ENCODE data around the gene ZDHHC14.

The ZDHHC14 gene

GRCh38 chr6:157520117-157520406 lies 139.1 kb downstream of the ZDHHC14 start:
- Histone ChIP-seq H3K9me3 (ENCODE audit: control insufficient read depth, insufficient read depth, low read length) (no peaks in the 10 kb centered on the region), H3K4me1 (ENCODE audit: control insufficient read depth, insufficient read depth, low read length) (no peaks in the 10 kb centered on the region), H3K9ac (ENCODE audit: low read depth, low read length) (no peak overlapping the region), H3K27me3 (ENCODE audit: control insufficient read depth, insufficient read depth, low read length) (no peaks in the 10 kb centered on the region), H3K4me3 (ENCODE audit: low read depth, low read length) (no peak overlapping the region), H3K36me3 (ENCODE audit: control insufficient read depth, insufficient read depth, low read length) (no peaks in the 10 kb centered on the region), H3K27ac (ENCODE audit: low read depth, low read length) (no peak overlapping the region)

GRCh38 chr6:157520596-157521361 lies 139.8 kb downstream of the ZDHHC14 start:
- H3K4me3 ChIP-seq (ENCODE audit: low read depth, low read length): no peak overlapping the region
- no peaks in the 10 kb centered on the region for H3K36me3 ChIP-seq (ENCODE audit: control insufficient read depth, insufficient read depth, low read length)
- no peak overlapping the region for H3K27ac ChIP-seq (ENCODE audit: low read depth, low read length)
- H3K4me1 ChIP-seq (ENCODE audit: control insufficient read depth, insufficient read depth, low read length): no peaks in the 10 kb centered on the region
- H3K9me3 ChIP-seq (ENCODE audit: control insufficient read depth, insufficient read depth, low read length): no peaks in the 10 kb centered on the region
- H3K9ac ChIP-seq (ENCODE audit: low read depth, low read length): no peak overlapping the region
- H3K27me3 ChIP-seq (ENCODE audit: control insufficient read depth, insufficient read depth, low read length): no peaks in the 10 kb centered on the region

- no peak overlapping the region for H3K27ac ChIP-seq (ENCODE audit: low read depth, low read length)
- no peaks in the 10 kb centered on the region for H3K27me3 ChIP-seq (ENCODE audit: control insufficient read depth, insufficient read depth, low read length)
These were observed 140.7 kb downstream of the ZDHHC14 start for GRCh38 chr6:157521362-157522335.

GRCh38 chr6:157522472-157522871 lies 141.5 kb downstream of the ZDHHC14 start:
- H3K27me3 ChIP-seq (ENCODE audit: control insufficient read depth, insufficient read depth, low read length): no peaks in the 10 kb centered on the region

More at GRCh38 chr6:157521362-157522335, 140.7 kb downstream of the ZDHHC14 start:
- Histone ChIP-seq H3K36me3 (ENCODE audit: control insufficient read depth, insufficient read depth, low read length) (no peaks in the 10 kb centered on the region), H3K9ac (ENCODE audit: low read depth, low read length) (no peak overlapping the region), H3K4me1 (ENCODE audit: control insufficient read depth, insufficient read depth, low read length) (no peaks in the 10 kb centered on the region), H3K4me3 (ENCODE audit: low read depth, low read length) (no peak overlapping the region), H3K9me3 (ENCODE audit: control insufficient read depth, insufficient read depth, low read length) (no peaks in the 10 kb centered on the region)

GRCh38 chr6:157524735-157525134 lies 143.7 kb downstream of the ZDHHC14 start:
- no peaks in the 10 kb centered on the region for H3K27me3 ChIP-seq (ENCODE audit: control insufficient read depth, insufficient read depth, low read length)
- no peaks in the 10 kb centered on the region for H3K9me3 ChIP-seq (ENCODE audit: control insufficient read depth, insufficient read depth, low read length)
- H3K4me1 ChIP-seq (ENCODE audit: control insufficient read depth, insufficient read depth, low read length): no peaks in the 10 kb centered on the region
- no peaks in the 10 kb centered on the region for H3K36me3 ChIP-seq (ENCODE audit: control insufficient read depth, insufficient read depth, low read length)
- no peak overlapping the region for H3K27ac ChIP-seq (ENCODE audit: low read depth, low read length)
- no peak overlapping the region for H3K9ac ChIP-seq (ENCODE audit: low read depth, low read length)
- no peak overlapping the region for H3K4me3 ChIP-seq (ENCODE audit: low read depth, low read length)

More at GRCh38 chr6:157522472-157522871, 141.5 kb downstream of the ZDHHC14 start:
- Histone ChIP-seq H3K9ac (ENCODE audit: low read depth, low read length) (no peak overlapping the region), H3K9me3 (ENCODE audit: control insufficient read depth, insufficient read depth, low read length) (no peaks in the 10 kb centered on the region), H3K27ac (ENCODE audit: low read depth, low read length) (no peak overlapping the region), H3K36me3 (ENCODE audit: control insufficient read depth, insufficient read depth, low read length) (no peaks in the 10 kb centered on the region), H3K4me1 (ENCODE audit: control insufficient read depth, insufficient read depth, low read length) (no peaks in the 10 kb centered on the region), H3K4me3 (ENCODE audit: low read depth, low read length) (no peak overlapping the region)

GRCh38 chr6:157525292-157525889 lies 144.4 kb downstream of the ZDHHC14 start:
- Histone ChIP-seq H3K4me1 (ENCODE audit: control insufficient read depth, insufficient read depth, low read length) (peaks cover 2% of the 10 kb centered on the region), H3K27ac (ENCODE audit: low read depth, low read length) (no peak overlapping the region), H3K27me3 (ENCODE audit: control insufficient read depth, insufficient read depth, low read length) (no peaks in the 10 kb centered on the region)

GRCh38 chr6:157525918-157526425 lies 145.0 kb downstream of the ZDHHC14 start:
- Histone ChIP-seq H3K27ac (ENCODE audit: low read depth, low read length) (no peak overlapping the region), H3K4me3 (ENCODE audit: low read depth, low read length) (no peak overlapping the region), H3K9ac (ENCODE audit: low read depth, low read length) (no peak overlapping the region), H3K36me3 (ENCODE audit: control insufficient read depth, insufficient read depth, low read length) (no peaks in the 10 kb centered on the region), H3K4me1 (ENCODE audit: control insufficient read depth, insufficient read depth, low read length) (peaks cover 7% of the 10 kb centered on the region), H3K27me3 (ENCODE audit: control insufficient read depth, insufficient read depth, low read length) (no peaks in the 10 kb centered on the region), H3K9me3 (ENCODE audit: control insufficient read depth, insufficient read depth, low read length) (no peaks in the 10 kb centered on the region)

More at GRCh38 chr6:157525292-157525889, 144.4 kb downstream of the ZDHHC14 start:
- Histone ChIP-seq H3K36me3 (ENCODE audit: control insufficient read depth, insufficient read depth, low read length) (no peaks in the 10 kb centered on the region), H3K9ac (ENCODE audit: low read depth, low read length) (no peak overlapping the region), H3K4me3 (ENCODE audit: low read depth, low read length) (no peak overlapping the region), H3K9me3 (ENCODE audit: control insufficient read depth, insufficient read depth, low read length) (no peaks in the 10 kb centered on the region)

GRCh38 chr6:157527471-157527907 lies 146.5 kb downstream of the ZDHHC14 start:
- no peaks in the 10 kb centered on the region for H3K36me3 ChIP-seq (ENCODE audit: control insufficient read depth, insufficient read depth, low read length)
- no peaks in the 10 kb centered on the region for H3K9me3 ChIP-seq (ENCODE audit: control insufficient read depth, insufficient read depth, low read length)
- no peak overlapping the region for H3K4me3 ChIP-seq (ENCODE audit: low read depth, low read length)
- no peaks in the 10 kb centered on the region for H3K27me3 ChIP-seq (ENCODE audit: control insufficient read depth, insufficient read depth, low read length)
- H3K9ac ChIP-seq (ENCODE audit: low read depth, low read length): no peak overlapping the region
- H3K27ac ChIP-seq (ENCODE audit: low read depth, low read length): no peak overlapping the region
- peaks cover 22% of the 10 kb centered on the region for H3K4me1 ChIP-seq (ENCODE audit: control insufficient read depth, insufficient read depth, low read length)

- Histone ChIP-seq H3K9ac (ENCODE audit: low read depth, low read length) (no peak overlapping the region), H3K36me3 (ENCODE audit: control insufficient read depth, insufficient read depth, low read length) (no peaks in the 10 kb centered on the region), H3K27me3 (ENCODE audit: control insufficient read depth, insufficient read depth, low read length) (no peaks in the 10 kb centered on the region), H3K4me3 (ENCODE audit: low read depth, low read length) (no peak overlapping the region), H3K9me3 (ENCODE audit: control insufficient read depth, insufficient read depth, low read length) (no peaks in the 10 kb centered on the region), H3K4me1 (ENCODE audit: control insufficient read depth, insufficient read depth, low read length) (peaks cover 36% of the 10 kb centered on the region), H3K27ac (ENCODE audit: low read depth, low read length) (no peak overlapping the region)
These were observed 148.1 kb downstream of the ZDHHC14 start for GRCh38 chr6:157528931-157529653.

- H3K4me3 ChIP-seq (ENCODE audit: low read depth, low read length): no peak overlapping the region
- peaks cover 36% of the 10 kb centered on the region for H3K4me1 ChIP-seq (ENCODE audit: control insufficient read depth, insufficient read depth, low read length)
- H3K36me3 ChIP-seq (ENCODE audit: control insufficient read depth, insufficient read depth, low read length): no peaks in the 10 kb centered on the region
- H3K27ac ChIP-seq (ENCODE audit: low read depth, low read length): no peak overlapping the region
- H3K9ac ChIP-seq (ENCODE audit: low read depth, low read length): no peak overlapping the region
- no peaks in the 10 kb centered on the region for H3K9me3 ChIP-seq (ENCODE audit: control insufficient read depth, insufficient read depth, low read length)
- no peaks in the 10 kb centered on the region for H3K27me3 ChIP-seq (ENCODE audit: control insufficient read depth, insufficient read depth, low read length)
These were observed 148.7 kb downstream of the ZDHHC14 start for GRCh38 chr6:157529654-157530039.

Data from HUES48 (cell line).